Measurements from ENCODE around the gene GPR22. TPM values are rescaled to one million over a fixed set of nuclear protein-coding genes. Genes with fewer than 3 reads are reported as not detected.
A peak's percentile ranks its signal among the peaks of the same experiment; 100 is the strongest.

GPR22 gene
- polyA plus RNA-seq, 3 donors = 0.18 TPM; not detected in 2

- H3K4me1 Mint-ChIP-seq = peaks cover 7% of the 10 kb centered on the region
- H3K27me3 Mint-ChIP-seq (ENCODE audit: low read depth in 3 of 3) = no peaks in the 10 kb centered on the region
- no peak overlapping the region for H3K4me3 Mint-ChIP-seq
- Histone ChIP-seq H3K27ac (ENCODE audit: low read depth in 1 of 2, low read length in 2 of 2) (no peak overlapping the region), H3K79me2 (ENCODE audit: insufficient read depth, low read length) (no peaks in the 10 kb centered on the region), H2AFZ (ENCODE audit: insufficient read depth, low read depth, low read length, poor library complexity, severe bottlenecking) (no peak overlapping the region), H3K4me3 (replicated peaks in 1 of 3; ENCODE audit: low read depth in 2 of 3, low read length in 3 of 3) (no peak overlapping the region), H3K9ac (ENCODE audit: insufficient read depth, low read length, poor library complexity, severe bottlenecking) (no peak overlapping the region), H3K9me3 (replicated peaks in 1 of 2; ENCODE audit: control insufficient read depth in 1 of 2, insufficient read depth in 1 of 2, low read length in 2 of 2) (no peaks in the 10 kb centered on the region), H4K20me1 (ENCODE audit: insufficient read depth, low read length) (no peaks in the 10 kb centered on the region), H3K4me1 (ENCODE audit: control insufficient read depth in 1 of 2, insufficient read depth in 2 of 2, low read length in 2 of 2) (peaks cover 0 to 9% of the 10 kb centered on the region in 2 donors), H3K36me3 (replicated peaks in 1 of 2; ENCODE audit: control insufficient read depth in 1 of 2, insufficient read depth in 2 of 2, low read length in 2 of 2) (no peaks in the 10 kb centered on the region), H3K27me3 (ENCODE audit: control insufficient read depth in 2 of 2, insufficient read depth in 2 of 2, low read length in 2 of 2) (no peaks in the 10 kb centered on the region), H3K4me2 (replicated peaks; ENCODE audit: extremely low read depth, low read length, poor library complexity, severe bottlenecking) (no peak overlapping the region)
- DNase-seq = no peak
- no peak for TF ChIP-seq CTCF (IDR thresholded peaks at IDR 0.05)
- peak overlapping the region in 2 of 7 donors; percentile 28 to 43 for H3K27ac Mint-ChIP-seq
- intact Hi-C loops (cut with micrococcal nuclease) = no loop called here
- H3K9me3 Mint-ChIP-seq = no peaks in the 10 kb centered on the region
- WGBS (ENCODE audit: insufficient coverage) = no CpG with 5 or more reads among the region's 3 CpGs
- peaks cover 6 to 10% of the 10 kb centered on the region in 2 donors for H3K36me3 Mint-ChIP-seq
Observed at GRCh38 chr7:107471292-107472070, 1.6 kb downstream of the GPR22 start.

GRCh38 chr7:107472116-107472515 is 2.3 kb downstream of the GPR22 start:
- H3K9ac ChIP-seq (ENCODE audit: insufficient read depth, low read length, poor library complexity, severe bottlenecking) = no peak overlapping the region
- H3K36me3 Mint-ChIP-seq = peaks cover 6 to 10% of the 10 kb centered on the region in 2 donors

More at GRCh38 chr7:107472116-107472515, 2.3 kb downstream of the GPR22 start:
- H3K27me3 Mint-ChIP-seq (ENCODE audit: low read depth in 3 of 3) = no peaks in the 10 kb centered on the region
- H3K9me3 Mint-ChIP-seq = no peaks in the 10 kb centered on the region
- no peaks in the 10 kb centered on the region for H3K79me2 ChIP-seq (ENCODE audit: insufficient read depth, low read length)
- H3K4me3 Mint-ChIP-seq = no peak overlapping the region
- H3K36me3 ChIP-seq (replicated peaks in 1 of 2; ENCODE audit: control insufficient read depth in 1 of 2, insufficient read depth in 2 of 2, low read length in 2 of 2) = no peaks in the 10 kb centered on the region
- no peak overlapping the region for H3K27ac ChIP-seq (ENCODE audit: low read depth in 1 of 2, low read length in 2 of 2)
- H4K20me1 ChIP-seq (ENCODE audit: insufficient read depth, low read length) = no peaks in the 10 kb centered on the region
- peaks cover 0 to 9% of the 10 kb centered on the region in 2 donors for H3K4me1 ChIP-seq (ENCODE audit: control insufficient read depth in 1 of 2, insufficient read depth in 2 of 2, low read length in 2 of 2)
- H2AFZ ChIP-seq (ENCODE audit: insufficient read depth, low read depth, low read length, poor library complexity, severe bottlenecking) = no peak overlapping the region
- H3K4me2 ChIP-seq (replicated peaks; ENCODE audit: extremely low read depth, low read length, poor library complexity, severe bottlenecking) = no peak overlapping the region
- no peak for TF ChIP-seq CTCF (IDR thresholded peaks at IDR 0.05)
- H3K27ac Mint-ChIP-seq = peak overlapping the region in 1 of 7 donors; percentile 16
- DNase-seq = no peak
- H3K4me3 ChIP-seq (replicated peaks in 1 of 3; ENCODE audit: low read depth in 2 of 3, low read length in 3 of 3) = no peak overlapping the region
- no peaks in the 10 kb centered on the region for H3K9me3 ChIP-seq (replicated peaks in 1 of 2; ENCODE audit: control insufficient read depth in 1 of 2, insufficient read depth in 1 of 2, low read length in 2 of 2)
- no CpG with 5 or more reads among the region's 3 CpGs for WGBS (ENCODE audit: insufficient coverage)
- peaks cover 7% of the 10 kb centered on the region for H3K4me1 Mint-ChIP-seq
- intact Hi-C loops (cut with micrococcal nuclease) = no loop called here
- H3K27me3 ChIP-seq (ENCODE audit: control insufficient read depth in 2 of 2, insufficient read depth in 2 of 2, low read length in 2 of 2) = no peaks in the 10 kb centered on the region
